Colonic mucosa (tissue), 4 donors: ENCODE data around the gene FKBP8. TPM values are rescaled to one million over a fixed set of nuclear protein-coding genes. Genes with fewer than 3 reads are reported as not detected.
"Not testable (repeated sequence)": the region's sequence is repeated elsewhere in the genome, so short reads cannot be mapped to it uniquely, and the experiment has no call there.

ENCODE experiments used
- DNase-seq: peaks from one replicate; pipeline ENCODE4 v3.0.0-alpha.2; 2020
- H3K27ac ChIP-seq: fragments of 200-600 bp; one replicate; pipeline ENCODE4 v1.8.0; 2021
- H3K27me3 ChIP-seq: fragments of 200-600 bp; one replicate; pipeline ENCODE4 v1.8.0; 2021
- H3K36me3 ChIP-seq: fragments of 200-600 bp; one replicate; pipeline ENCODE4 v1.8.0; 2021
- H3K4me1 ChIP-seq: fragments of 200-600 bp; one replicate; pipeline ENCODE4 v1.8.0; 2021; ENCODE audit warnings: mild to moderate bottlenecking
- H3K4me3 ChIP-seq: fragments of 200-600 bp; one replicate; pipeline ENCODE4 v1.8.0; 2021
- H3K9ac ChIP-seq, 2 donors: one replicate each; pipeline ENCODE4 v1.7.0; 2013; ENCODE audit warnings: control low read depth in 2 of 2, low read depth in 2 of 2, low read length in 2 of 2
- H3K9me3 ChIP-seq: fragments of 200-600 bp; one replicate; pipeline ENCODE4 v1.8.0; 2021
- intact Hi-C: fragments of 100-400 bp; cut with DNase I; formaldehyde crosslinking; loops from one replicate; pipeline ENCODE4 v1.14.1; 2022
- total RNA-seq, 2 donors: library from RNA; stranded (reverse); fragmentation: NEBNext Ultra II Directional in 1 of 2; extraction: Animal tissue kit (Norgen Biotek cat#: 25700) in 1 of 2; gene quantifications; one replicate each; pipeline ENCODE4 v1.2.1, GENCODE V29; 2021
- TF ChIP-seq, protein P1 (sequence below): fragments of 200-600 bp; IDR thresholded peaks from one replicate; pipeline ENCODE4 v1.8.0; 2022; ENCODE audit warnings: antibody characterized with exemption, mild to moderate bottlenecking
- donor health status: healthy.
- donor health status: DM: no; HTN: no; CAD: no.
- donor health status: DM: no; HTN: no; CAD: no.

FKBP8 gene
- 100 to 1,000 TPM; 190 to 200 TPM for total RNA-seq

- H3K27me3 ChIP-seq = no peaks in the 10 kb centered on the region
- intact Hi-C loops = no loop called here
- peak within 1 kb of the TSS; percentile 46 for H3K4me3 ChIP-seq
Measured at GRCh38 chr19:18542941-18543813, at the start of gene FKBP8. FKBP8 (minus strand) TSS chr19:18543573; CDS start chr19:18541970, 1,603 bp downstream.

GRCh38 chr19:18592732-18593131 lies 49.4 kb upstream of the FKBP8 start:
- H3K27ac ChIP-seq, H3K36me3 ChIP-seq, H3K4me3 ChIP-seq, H3K27me3 ChIP-seq, H3K9ac ChIP-seq, H3K9me3 ChIP-seq, DNase-seq: not testable (repeated sequence)
- intact Hi-C loops = loop anchor here (5.0 kb wide), 1 partner anchor 255 kb away; no protein-coding TSS in a partner anchor
- H3K4me1 ChIP-seq = peaks cover 18% of the 10 kb centered on the region

More at GRCh38 chr19:18542941-18543813, at the start of gene FKBP8:
- Histone ChIP-seq H3K4me1 (no peaks in the 10 kb centered on the region), H3K27ac (peak within 1 kb of the TSS; percentile 67), H3K36me3 (no peaks in the 10 kb centered on the region), H3K9ac (peak within 1 kb of the TSS; percentile 71 to 95), H3K9me3 (no peaks in the 10 kb centered on the region)
- DNase-seq = peak; percentile 96
- TF ChIP-seq, protein P1, sequence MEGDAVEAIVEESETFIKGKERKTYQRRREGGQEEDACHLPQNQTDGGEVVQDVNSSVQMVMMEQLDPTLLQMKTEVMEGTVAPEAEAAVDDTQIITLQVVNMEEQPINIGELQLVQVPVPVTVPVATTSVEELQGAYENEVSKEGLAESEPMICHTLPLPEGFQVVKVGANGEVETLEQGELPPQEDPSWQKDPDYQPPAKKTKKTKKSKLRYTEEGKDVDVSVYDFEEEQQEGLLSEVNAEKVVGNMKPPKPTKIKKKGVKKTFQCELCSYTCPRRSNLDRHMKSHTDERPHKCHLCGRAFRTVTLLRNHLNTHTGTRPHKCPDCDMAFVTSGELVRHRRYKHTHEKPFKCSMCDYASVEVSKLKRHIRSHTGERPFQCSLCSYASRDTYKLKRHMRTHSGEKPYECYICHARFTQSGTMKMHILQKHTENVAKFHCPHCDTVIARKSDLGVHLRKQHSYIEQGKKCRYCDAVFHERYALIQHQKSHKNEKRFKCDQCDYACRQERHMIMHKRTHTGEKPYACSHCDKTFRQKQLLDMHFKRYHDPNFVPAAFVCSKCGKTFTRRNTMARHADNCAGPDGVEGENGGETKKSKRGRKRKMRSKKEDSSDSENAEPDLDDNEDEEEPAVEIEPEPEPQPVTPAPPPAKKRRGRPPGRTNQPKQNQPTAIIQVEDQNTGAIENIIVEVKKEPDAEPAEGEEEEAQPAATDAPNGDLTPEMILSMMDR = no peak

GRCh38 chr19:18591735-18592385 lies 48.5 kb upstream of the FKBP8 start:
- H3K4me3 ChIP-seq = no peak overlapping the region
- no peak overlapping the region for H3K27ac ChIP-seq
- DNase-seq = no peak
- TF ChIP-seq, protein P1 = no peak
- peaks cover 18% of the 10 kb centered on the region for H3K4me1 ChIP-seq
- intact Hi-C loops = loop anchor here (5.0 kb wide), 1 partner anchor 255 kb away; no protein-coding TSS in a partner anchor
- no peak overlapping the region for H3K9ac ChIP-seq
- H3K27me3 ChIP-seq = peaks cover 9% of the 10 kb centered on the region
- H3K36me3 ChIP-seq = no peaks in the 10 kb centered on the region
- H3K9me3 ChIP-seq = no peaks in the 10 kb centered on the region

DNA sequence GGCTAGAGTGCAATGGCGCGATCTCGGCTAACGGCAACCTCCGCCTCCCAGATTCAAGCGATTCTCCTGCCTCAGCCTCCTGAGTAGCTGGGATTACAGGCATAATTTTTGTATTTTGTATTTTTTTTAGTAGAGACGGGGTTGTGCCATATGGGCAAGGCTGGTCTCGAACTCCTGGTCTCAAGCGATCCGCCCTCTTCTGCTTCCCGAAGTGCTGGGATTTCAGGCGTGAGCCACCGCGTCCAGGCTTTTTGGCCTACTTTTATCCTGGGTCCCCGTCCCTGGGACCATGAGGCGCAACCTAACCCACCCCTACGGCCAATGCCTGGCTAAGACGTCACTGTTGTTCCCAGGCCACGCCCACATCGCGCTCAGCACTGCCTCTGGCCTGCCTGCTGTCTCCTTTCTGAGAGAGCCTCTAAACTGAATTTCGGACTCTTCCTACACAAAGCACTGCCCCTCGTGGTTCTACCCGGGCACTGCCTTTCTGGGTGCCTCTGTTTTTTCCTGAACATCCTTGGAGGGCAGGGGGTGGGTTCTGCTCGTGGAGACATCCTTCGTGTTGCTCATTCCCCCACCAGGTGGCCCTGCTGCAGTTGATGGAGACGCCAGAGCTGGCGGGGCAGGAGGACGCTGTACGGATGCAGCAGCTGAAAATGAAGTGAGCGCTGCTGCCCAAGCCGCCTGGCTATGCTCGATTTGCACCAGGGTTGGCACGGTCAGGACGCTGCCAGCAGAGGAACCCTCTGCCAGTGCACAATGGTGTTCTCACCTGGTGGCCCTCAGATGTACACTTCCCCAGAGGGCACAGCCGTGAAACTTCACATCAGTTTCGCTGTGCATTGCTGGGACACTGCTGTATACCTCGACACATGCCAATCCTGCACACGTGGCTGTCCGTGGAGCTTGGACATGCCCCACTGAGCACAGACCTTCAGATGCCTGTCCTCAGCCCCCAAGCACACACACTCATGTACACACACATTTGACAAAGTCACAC lies 47.2 kb upstream of the FKBP8 start:
- TF ChIP-seq, protein P1 = no peak
- intact Hi-C loops = loop anchor here (5.0 kb wide), 1 partner anchor 257 kb away; no protein-coding TSS in a partner anchor
- Histone ChIP-seq H3K27me3 (peaks cover 9% of the 10 kb centered on the region), H3K27ac (no peak overlapping the region), H3K9ac (no peak overlapping the region), H3K9me3 (no peaks in the 10 kb centered on the region), H3K4me1 (peaks cover 18% of the 10 kb centered on the region), H3K4me3 (no peak overlapping the region), H3K36me3 (no peaks in the 10 kb centered on the region)
- DNase-seq = no peak

- intact Hi-C loops = loop anchor here (5.0 kb wide), 1 partner anchor 258 kb away; no protein-coding TSS in a partner anchor
- Histone ChIP-seq H3K9me3 (no peaks in the 10 kb centered on the region), H3K27me3 (no peaks in the 10 kb centered on the region), H3K27ac (peak overlapping the region; percentile 97), H3K36me3 (no peaks in the 10 kb centered on the region), H3K9ac (peak overlapping the region; percentile 79 to 88), H3K4me3 (peak overlapping the region; percentile 93), H3K4me1 (peaks cover 11% of the 10 kb centered on the region)
- peak; percentile 72 for DNase-seq
- TF ChIP-seq, protein P1 = no peak
Measured at GRCh38 chr19:18589380-18590272, 46.3 kb upstream of the FKBP8 start.
